Stimulated activated CD4-positive, alpha-beta T cell treated with anti-CD3 and anti-CD28 coated beads, Interleukin-4, amount 100 ng/mL, for 4 hours (primary cell): ENCODE results near the gene F2.
"Not testable (repeated sequence)": the region's sequence is repeated elsewhere in the genome, so short reads cannot be mapped to it uniquely, and the experiment has no call there.

ENCODE experiments used
- DNase-seq, 2 experiments: peaks; one replicate each; pipeline ENCODE4 v3.0.0-alpha.2; 2020

F2 gene

DNA sequence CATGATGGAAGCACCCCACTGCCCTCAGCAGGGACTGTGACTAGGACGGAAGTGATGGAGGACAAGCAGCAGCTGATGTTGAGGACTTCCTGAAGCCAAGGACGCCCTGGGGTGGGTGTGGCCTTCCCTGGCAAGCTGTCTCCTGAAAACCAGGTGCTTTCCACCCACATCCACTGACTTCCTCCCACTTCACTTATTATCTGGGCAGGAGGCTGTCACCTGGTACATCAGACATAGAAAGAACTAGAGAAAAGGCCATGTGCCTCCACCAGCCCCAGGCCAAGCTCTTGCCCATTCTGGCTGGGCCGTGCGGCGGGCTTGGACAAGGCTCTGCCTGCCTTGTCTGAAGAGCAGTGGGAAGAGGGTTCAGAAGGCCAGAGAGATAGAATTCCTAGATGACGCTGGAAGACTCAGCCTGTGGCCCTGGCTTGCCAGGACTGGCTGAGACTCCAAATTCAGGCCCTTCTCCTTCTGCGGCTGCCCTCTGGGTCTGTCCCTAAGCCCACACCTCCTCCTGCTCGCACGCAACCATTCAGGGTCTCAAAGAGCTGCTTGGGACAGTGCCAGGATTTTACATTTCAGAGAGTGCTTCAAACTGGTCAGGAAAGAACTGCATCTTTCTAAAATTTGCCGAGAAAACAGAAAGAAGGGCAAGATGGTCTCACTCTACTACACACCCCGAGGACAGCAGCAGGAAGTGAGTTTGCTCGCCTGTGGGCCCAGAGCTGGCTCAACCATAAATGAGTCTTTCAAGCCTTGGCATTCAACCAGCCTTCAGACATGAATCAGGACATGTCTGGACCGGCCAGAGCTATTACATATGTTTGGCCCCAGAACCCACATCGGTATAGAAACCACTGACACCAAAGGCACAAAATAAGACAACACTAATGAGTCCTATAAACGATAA, 31.9 kb upstream of the F2 start:
- no peak for DNase-seq

DNA sequence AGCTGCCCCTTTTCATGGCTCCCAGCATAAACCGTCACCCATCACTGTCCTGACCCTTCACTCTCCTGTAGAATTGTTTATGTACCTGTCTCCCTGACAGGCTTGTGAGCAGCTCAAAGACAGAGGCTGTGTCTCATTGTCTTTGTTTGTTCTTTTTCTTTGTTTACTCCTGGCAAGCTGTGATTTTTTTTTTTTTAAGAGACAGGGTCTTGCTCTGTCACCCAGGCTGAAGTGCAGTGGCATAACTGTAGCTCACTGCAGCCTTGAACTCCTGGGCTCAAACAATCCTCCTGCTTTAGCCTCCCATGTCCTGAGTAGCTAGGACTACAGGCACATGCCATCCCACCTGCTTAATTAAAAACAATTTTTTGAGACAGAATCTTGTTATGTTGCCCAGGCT, 28.3 kb upstream of the F2 start:
- DNase-seq, result no peak

DNA sequence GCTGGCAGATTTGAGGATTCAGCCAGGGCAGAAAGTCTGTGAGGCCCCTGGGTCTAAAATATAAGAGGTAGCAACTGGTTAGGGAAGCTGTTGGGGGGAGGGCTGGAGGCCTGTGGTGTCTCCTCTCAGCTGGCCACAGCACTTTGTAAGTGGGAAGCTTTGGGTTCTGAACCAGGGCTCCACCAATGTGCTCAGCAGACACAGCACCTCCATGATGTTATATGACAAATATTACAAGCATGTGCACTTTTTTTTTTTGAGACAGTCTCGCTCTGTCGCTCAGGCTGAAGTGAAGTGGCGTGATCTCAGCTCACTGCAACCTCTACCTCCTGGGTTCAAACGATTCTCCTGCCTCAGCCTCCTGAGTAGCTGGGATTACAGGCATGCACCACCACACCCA, 26.6 kb upstream of the F2 start:
- no peak for DNase-seq

DNA sequence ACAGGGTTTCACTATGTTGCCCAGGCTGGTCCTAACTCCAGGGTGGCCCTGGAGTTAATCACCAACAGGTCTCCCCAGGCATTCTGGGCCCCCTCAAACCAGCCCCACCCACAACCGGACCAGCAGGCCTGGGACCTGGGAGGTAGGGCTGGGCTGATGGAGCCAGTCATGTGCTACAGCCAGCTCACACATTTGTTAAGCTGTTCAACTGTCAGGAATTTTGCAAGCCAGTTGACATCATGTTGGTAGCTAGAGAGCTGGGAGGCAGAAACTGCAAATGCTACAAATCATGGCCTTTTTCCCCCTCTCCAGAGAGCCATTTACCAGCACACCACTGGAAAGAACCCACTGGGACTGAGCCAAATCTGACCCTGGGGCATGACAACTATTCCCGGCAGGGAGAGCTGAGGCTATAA, 25.4 kb upstream of the F2 start:
- no peak for DNase-seq

DNA sequence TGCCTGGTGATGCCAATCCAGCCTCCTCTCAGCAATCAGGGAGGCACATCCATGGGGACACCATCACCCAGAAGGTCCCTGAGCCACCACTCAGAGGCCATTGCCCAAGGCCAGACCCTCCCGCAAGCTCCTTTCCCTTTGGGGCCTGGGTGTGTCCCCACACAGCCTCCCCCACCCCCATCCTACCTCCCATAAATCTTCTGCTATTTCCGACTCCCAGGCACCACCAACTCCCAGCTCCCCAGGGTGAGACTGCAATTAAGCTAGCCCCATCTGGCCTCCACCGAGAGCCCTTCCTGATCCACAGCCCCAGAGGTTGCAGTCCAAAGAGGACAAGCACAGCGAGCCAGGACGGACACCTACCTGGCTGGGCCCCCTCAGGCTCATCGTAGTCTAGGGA, 24.9 kb upstream of the F2 start:
- DNase-seq, result no peak

DNA sequence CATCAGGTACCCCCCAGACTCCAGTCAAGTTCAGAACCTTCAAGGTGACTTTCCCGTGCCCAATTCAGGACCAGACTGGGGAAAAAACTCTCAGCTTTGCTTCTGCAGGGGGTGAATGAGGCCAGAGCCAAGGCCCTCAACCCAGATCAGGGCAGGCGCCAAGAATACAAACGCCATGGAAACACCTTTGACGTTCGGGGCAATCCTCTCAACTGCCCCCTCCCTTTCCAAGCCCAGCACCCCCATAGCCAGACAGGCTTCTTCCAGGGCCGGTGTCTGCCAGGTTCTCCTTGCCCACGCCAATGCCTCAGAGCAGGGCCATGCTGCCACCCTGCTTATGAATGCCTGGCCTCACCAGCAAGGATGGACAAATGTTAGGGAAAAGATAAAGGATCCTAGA, 24.4 kb upstream of the F2 start:
- DNase-seq, result no peak

DNA sequence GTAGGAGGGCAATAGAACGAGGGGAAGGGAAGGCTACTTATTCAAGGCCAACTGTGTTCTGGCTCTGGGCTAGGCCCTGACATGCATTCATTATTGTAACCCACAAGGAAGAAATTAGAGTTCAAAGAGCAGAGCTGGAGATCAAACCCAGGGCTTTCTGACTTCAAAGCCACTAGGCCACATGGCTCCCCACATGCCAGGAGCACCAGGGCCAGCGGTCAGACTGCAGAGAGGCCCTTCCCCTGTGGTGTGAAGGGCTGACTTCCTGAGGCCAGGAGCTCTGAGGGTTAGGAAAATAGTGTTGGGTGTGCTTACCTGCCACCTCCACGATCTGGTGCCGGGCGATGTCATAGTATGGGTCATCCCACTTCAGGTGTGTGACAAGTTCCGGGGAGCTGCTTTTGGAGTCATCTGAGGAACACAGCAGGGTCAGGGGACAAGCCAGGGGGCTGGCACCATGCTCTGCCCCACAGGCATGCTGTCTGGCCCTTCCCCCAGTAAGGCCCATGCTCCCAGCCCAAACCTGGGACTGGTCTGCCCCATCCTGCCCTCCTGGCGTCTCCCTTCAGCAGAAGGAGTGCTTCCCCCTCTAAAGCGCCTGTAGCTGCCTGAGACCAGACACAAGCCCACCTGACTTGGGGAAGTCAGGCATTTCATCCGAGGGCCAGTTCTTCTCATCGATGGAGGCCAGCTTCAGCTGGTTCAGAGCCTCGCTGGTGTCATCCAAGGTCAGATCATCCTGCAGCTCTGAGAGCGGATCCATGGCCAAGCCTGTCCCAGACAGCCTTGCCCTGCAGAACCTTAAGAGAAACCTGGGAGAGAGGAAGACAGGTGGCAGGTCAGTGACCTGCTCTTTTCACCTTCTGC, 23.4 kb upstream of the F2 start:
- no peak for DNase-seq

DNA sequence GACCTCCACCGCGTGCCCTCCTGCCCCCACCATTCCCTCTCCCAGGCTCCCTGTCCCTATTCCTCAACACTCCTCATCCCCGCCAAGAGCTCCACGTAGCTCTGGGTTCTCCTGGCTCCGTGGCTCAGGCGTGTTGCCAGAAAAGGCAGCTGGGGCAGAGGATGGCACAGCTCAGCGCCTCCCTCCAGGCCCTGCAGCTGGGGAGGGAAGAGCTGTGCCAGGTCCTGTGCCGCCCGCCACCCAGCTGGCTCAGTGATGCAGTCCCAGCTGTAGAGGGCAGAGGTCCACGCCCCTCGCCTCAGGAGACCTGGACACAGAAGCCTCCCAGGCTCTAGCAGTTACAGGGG, 22.8 kb upstream of the F2 start:
- DNase-seq, result no peak

DNA sequence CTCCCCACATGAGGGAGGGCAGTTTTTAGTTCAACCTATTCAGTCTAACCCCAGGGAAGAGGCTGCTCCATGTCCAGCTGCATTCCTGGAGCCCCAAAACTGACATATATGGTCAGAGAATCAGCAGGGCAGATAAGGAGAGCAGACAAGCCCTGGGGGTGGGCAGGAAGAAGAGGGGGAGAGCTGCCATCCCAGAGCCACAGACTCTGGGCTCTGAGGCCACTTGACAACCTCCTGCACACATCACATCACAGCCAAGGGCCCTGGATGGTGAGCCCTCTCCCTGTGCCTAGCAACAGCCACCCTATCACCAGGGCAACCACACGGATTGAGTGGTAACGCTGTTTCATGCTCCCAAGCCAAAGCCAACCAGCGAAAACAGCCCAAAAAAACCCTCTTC, 21.7 kb upstream of the F2 start:
- DNase-seq, result no peak

DNA sequence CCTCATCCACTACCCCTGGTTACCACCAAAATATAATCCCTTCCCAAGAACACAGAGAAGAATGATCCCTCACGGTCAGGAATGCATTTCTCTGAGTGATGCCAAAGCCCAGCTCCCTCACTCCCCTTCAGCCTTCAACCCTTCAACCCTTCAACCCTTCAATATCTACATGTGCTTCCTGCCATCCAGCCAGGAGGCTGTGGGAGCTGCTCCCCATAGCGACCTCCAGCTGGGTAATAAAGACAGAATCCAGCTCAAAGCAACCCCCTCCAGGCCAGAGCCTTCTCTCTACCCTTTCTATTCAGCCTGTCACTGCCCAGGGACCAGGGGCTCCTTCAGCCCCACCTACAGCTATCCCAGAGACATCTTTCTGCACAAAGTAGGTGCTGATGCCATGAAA, 21.3 kb upstream of the F2 start:
- DNase-seq, result no peak

DNA sequence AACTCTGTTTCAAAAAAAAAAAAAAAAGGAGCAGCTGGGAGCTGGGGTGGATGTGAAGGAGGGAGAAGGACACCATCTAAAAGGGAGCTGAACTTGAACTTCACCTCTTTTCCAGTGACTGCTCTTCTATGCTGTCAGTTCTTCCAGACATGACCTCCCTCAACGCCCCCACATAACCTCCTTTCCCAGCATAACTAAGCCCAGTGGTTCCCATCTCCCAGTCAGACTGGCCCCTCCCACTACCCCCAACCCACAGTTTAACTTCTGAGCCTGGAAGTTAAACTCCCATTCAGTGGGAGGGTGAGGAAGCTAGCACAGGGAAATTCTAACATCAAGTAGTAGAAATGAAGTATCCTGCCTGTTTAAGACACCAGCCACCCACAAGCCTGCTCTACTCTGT, 20.4 kb upstream of the F2 start:
- DNase-seq, result no peak

DNA sequence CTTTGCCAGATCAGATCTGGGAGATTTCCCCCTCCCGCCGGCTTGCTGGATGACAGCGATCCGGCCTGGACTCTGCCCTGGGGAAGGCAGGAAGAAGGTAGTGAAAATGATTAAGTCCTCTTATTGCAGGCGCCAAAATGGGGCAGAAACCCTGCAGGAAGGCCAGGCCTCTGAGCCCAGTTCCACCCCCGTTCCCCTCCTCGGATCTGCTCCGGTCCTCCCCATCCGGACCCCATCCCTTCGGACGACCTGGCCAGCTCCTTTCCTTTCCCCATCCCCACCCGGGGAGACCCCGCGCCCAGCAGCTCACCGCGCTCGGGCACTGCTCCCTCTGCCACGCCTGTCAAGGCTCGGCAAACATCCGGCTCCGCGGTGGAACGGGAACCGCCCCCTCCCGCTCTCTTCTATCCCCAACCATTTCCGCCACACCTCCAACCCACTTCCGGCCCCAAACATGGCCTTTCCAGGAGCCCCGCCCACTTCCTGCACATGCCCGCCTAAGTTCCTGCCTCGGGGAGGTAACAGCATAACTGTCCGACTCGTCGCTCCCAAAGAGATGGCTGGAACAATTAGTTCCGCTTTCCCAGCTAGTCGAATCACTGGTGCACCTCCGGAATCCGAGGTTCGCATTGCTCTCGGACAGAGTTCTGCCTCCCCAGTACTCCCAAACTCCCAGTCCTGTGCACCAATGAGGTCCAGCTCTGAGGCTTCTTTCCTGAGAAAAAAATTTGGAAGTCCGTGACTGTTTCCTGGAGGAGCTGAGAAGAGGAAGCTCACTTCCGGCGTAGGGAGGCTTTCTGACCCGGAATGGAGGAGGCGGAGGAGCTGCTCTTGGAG, 18.6 kb upstream of the F2 start, which contains the start of the genes ARHGAP1 and ZNF408:
Gene ARHGAP1 (minus strand): TSS at position 379 of the 837 bp plus-strand sequence. CDS start 4,512 bp downstream, outside the sequence.
Gene ZNF408 (plus strand): TSS at position 791 of the 837 bp plus-strand sequence. CDS start 17 bp downstream, at position 808.
- peak; percentile 98 for DNase-seq

DNA sequence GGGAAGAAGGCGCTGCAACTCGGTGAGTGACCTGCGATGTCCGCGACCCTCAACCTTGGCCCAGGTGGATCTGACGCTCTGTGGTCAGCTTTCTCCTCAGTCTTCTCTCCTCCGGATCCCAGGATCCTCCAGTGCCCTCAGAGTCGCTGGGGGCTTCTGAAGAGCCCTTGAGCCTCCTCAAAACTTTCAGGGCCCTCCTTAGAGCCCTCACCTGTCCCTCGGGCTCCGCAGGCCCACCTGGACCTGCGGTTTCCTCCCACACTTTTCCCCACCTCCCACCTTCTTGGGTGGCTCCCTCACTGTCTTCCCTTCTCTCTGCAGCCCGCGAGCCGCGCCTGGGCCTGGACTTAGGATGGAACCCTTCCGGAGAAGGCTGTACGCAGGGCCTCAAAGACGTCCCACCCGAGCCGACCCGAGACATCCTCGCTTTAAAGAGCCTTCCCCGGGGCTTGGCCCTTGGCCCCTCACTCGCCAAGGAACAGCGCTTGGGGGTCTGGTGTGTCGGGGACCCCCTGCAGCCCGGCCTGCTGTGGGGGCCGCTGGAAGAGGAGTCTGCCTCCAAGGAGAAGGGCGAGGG, 17.8 kb upstream of the F2 start:
- DNase-seq, result peak in 1 of 2 experiments; percentile 4

DNA sequence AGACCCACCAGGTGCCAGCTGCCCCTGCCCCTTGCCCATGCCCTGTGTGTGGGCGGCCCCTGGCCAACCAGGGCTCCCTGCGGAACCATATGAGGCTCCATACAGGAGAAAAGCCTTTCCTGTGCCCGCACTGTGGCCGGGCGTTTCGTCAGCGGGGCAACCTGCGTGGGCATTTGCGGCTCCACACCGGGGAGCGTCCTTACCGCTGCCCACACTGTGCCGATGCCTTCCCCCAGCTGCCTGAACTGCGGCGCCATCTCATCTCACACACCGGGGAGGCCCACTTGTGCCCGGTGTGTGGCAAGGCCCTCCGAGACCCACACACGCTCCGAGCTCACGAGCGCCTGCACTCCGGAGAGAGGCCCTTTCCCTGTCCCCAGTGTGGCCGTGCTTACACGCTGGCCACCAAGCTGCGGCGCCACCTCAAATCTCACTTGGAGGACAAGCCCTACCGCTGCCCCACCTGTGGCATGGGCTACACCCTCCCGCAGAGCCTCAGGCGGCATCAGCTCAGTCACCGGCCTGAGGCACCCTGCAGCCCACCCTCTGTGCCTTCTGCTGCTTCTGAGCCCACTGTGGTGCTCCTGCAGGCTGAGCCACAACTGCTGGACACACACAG, 13.8 kb upstream of the F2 start:
- DNase-seq, result no peak

DNA sequence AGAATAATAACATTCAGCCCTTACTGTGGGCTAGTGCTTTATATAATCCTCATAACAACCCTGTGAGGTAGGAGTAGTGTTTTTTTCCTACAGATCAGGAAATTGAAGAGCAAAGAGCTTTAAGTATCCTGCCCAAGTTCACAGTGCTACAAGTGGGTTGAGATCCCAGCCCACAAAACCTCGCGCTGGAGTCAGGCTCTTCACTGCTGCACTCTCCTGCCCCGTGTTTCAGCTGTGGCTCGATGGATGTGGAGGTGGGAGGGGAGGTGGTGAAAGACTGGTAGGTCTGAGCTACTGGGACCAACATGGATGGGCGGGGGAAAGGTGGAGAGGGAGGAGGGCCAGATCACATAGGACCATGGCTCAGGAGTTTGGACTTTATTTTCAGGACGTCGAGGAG, 12.1 kb upstream of the F2 start:
- DNase-seq, result no peak

DNA sequence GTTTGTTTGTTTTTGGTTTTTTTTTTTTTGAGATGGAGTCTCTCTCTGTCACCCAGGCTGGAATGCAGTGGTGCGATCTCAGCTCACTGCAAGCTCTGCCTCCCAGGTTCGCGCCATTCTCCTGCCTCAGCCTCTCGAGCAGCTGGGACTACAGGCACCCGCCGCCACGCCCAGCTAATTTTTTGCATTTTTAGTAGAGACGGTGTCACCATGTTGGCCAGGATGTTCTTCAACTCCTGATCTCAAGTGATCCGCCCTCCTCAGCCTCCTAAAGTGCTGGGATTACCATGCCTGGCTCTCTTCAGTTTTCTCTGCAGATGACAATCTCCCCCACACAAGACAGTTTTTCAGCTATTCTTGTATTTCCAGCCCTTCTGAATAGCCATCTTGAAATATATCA, 9.7 kb upstream of the F2 start:
- not testable (repeated sequence) for DNase-seq

DNA sequence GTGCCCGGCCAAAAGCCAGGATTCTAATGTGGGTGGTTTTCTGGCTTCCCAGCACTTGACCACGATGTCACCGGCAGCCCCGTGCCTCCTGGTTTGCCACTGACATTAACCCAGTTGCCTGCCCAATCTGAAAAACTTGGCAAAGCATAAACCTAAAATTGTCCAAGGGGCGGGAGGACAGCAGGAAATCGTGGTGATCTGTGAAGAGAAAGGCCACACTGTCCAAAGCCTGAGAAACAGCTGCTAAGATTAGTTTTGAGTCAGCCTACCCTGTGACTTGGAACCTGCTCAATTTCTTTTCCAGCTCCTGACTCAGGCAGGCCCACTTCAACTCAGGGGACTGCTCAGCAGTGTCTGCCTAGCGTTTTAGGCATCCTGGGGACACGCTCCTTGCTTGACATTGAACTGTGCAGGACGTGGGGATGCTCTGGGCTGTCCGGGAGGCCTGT, 8.2 kb upstream of the F2 start:
- no peak for DNase-seq

DNA sequence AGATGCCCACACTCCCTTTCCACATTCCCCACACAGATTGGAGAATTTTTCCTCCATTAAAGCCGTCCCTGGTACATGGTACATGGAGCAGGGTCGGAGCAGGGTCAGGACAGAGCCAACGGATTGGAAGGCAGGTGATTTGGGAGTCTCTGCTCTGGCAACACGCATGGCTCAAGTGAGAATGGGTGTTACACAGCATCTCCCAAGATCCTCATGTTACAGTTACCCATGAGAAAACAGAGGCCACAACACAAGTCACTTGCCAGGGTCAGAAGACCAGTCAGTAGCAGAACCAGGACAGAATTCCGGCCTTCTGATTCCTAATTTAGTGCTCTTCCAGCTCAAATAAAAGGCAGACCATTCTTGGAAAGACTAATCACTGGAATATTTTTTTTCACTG, 7.7 kb upstream of the F2 start:
- no peak for DNase-seq

DNA sequence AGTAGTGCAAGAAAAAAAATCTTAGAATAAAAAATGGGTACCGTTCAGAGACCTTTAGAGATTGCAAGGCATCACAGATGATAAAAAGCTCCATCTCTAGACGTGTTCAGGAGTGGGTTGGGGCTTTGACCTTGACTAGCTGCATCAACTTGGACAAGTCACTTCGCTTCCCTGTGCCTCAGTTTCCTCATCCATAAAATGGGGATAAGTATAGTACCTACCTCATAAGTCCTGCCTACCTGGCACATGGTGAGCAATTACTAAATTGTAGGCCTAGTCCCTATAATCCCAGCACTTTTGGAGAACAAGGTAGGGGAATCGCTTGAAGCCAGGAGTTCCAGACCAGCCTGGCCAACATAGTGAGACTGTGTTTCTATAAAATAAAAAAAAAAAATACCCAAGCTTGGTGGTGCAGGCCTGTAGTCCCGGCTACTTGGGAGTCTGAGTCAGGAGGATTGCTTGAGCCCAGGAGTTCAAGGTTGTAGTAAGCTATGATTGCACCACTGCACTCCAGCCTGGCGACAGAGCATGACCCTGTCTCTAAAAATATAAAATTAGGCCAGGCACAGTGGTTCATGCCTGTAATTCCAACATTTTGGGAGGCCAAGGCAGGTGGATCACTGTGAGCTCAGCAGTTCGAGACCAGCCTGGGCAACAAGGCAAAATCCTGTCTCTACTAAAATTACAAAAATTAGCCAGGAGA, 6.0 kb upstream of the F2 start:
- no peak for DNase-seq

DNA sequence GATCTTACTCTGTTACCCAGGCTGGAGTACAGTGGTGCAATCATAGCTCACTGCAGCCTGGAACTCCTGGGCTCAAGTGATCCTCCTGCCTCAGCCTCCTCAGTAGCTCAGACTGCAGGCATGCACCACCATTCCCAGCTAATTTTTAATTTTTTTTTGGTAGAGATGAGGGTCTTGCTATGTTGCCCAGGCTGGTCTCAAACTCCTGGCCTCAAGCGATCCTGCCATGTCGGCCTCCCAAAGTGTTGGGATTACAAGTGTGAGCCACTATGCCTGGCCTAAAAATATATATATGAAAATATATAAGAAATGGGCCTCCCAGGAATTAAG, 1.2 kb upstream of the F2 start:
- not testable (repeated sequence) for DNase-seq
